ENCODE data around the gene CARS2. TPM values are rescaled to one million over a fixed set of nuclear protein-coding genes. Genes with fewer than 3 reads are reported as not detected.
"Not testable (repeated sequence)": the region's sequence is repeated elsewhere in the genome, so short reads cannot be mapped to it uniquely, and the experiment has no call there.

CARS2 gene
- total and polyA plus RNA-seq, 4 donors, result 61.9 to 102 (median 75.0) TPM

GRCh38 chr13:110610955-110611595 lies 94.8 kb downstream of the CARS2 start:
- WGBS, 2 donors, result 81 to 90% methylated on average over 12 of the region's 12 CpGs
- Histone ChIP-seq H3K4me1 (ENCODE audit: control insufficient read depth in 5 of 5, insufficient read depth in 5 of 5, low read length in 5 of 5) (peaks cover 0 to under 1% (median 0%) of the 10 kb centered on the region in 5 donors), H3K27ac (ENCODE audit: low read depth in 1 of 2, low read length in 1 of 2) (no peak overlapping the region), H3K27me3 (ENCODE audit: control insufficient read depth in 3 of 3, insufficient read depth in 3 of 3, low read length in 2 of 3) (no peaks in the 10 kb centered on the region), H3K4me3 (no peak overlapping the region), H3K36me3 (ENCODE audit: control insufficient read depth in 4 of 4, insufficient read depth in 4 of 4, low read length in 4 of 4) (no peaks in the 10 kb centered on the region), H3K9me3 (ENCODE audit: control insufficient read depth in 4 of 4, insufficient read depth in 3 of 4, low read length in 3 of 4) (peaks cover 0 to 4% (median under 1%) of the 10 kb centered on the region in 4 donors), H3K9ac (ENCODE audit: insufficient read depth in 1 of 2, low read length in 2 of 2) (no peak overlapping the region)
- TF ChIP-seq, protein P1, sequence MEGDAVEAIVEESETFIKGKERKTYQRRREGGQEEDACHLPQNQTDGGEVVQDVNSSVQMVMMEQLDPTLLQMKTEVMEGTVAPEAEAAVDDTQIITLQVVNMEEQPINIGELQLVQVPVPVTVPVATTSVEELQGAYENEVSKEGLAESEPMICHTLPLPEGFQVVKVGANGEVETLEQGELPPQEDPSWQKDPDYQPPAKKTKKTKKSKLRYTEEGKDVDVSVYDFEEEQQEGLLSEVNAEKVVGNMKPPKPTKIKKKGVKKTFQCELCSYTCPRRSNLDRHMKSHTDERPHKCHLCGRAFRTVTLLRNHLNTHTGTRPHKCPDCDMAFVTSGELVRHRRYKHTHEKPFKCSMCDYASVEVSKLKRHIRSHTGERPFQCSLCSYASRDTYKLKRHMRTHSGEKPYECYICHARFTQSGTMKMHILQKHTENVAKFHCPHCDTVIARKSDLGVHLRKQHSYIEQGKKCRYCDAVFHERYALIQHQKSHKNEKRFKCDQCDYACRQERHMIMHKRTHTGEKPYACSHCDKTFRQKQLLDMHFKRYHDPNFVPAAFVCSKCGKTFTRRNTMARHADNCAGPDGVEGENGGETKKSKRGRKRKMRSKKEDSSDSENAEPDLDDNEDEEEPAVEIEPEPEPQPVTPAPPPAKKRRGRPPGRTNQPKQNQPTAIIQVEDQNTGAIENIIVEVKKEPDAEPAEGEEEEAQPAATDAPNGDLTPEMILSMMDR (IDR thresholded peaks at IDR 0.05; ENCODE audit: control extremely low read depth, extremely low read depth), result no peak
- no peak for ATAC-seq (ENCODE audit: insufficient read depth, low FRiP score)
- no peak for DNase-seq

DNA sequence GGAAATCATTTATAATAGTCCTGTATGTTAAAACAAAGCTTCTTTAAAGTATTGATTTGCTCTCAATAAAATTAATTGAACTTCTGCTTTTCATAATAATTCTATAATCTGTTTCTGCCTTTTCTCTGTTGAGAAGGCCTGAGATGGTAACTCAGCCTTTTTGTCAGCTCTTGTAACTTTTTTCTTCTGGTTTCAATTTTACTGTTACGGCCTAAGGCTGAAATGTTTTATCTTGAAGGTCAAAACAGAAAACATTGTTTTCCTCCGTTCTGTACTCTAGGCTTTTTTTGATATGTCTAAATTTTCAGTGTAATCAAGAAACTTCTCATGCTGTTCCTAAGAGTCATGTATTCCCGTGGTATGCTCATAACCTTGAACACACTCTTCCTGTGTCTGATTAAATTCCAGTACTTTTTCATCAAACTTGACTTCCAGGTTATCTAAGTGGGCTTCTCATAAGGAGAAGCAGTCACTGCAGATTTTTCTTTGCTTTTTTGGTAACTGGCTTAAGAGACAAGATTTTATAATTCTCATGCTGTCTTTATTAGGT lies 98.2 kb downstream of the CARS2 start:
- H3K4me1 ChIP-seq (ENCODE audit: control insufficient read depth in 5 of 5, insufficient read depth in 5 of 5, low read length in 5 of 5), result no peaks in the 10 kb centered on the region
- H3K27ac ChIP-seq (ENCODE audit: low read depth in 1 of 2, low read length in 1 of 2), result no peak overlapping the region
- TF ChIP-seq, protein P1 (IDR thresholded peaks at IDR 0.05; ENCODE audit: control extremely low read depth, extremely low read depth), result no peak
- no peak for ATAC-seq (ENCODE audit: insufficient read depth, low FRiP score)
- no peaks in the 10 kb centered on the region for H3K27me3 ChIP-seq (ENCODE audit: control insufficient read depth in 3 of 3, insufficient read depth in 3 of 3, low read length in 2 of 3)
- H3K4me3 ChIP-seq, result no peak overlapping the region
- no peaks in the 10 kb centered on the region for H3K9me3 ChIP-seq (ENCODE audit: control insufficient read depth in 4 of 4, insufficient read depth in 3 of 4, low read length in 3 of 4)
- H3K9ac ChIP-seq (ENCODE audit: insufficient read depth in 1 of 2, low read length in 2 of 2), result no peak overlapping the region
- DNase-seq, result no peak
- no peaks in the 10 kb centered on the region for H3K36me3 ChIP-seq (ENCODE audit: control insufficient read depth in 4 of 4, insufficient read depth in 4 of 4, low read length in 4 of 4)
- 86 to 88% methylated on average over 3 of the region's 3 CpGs for WGBS, 2 donors

DNA sequence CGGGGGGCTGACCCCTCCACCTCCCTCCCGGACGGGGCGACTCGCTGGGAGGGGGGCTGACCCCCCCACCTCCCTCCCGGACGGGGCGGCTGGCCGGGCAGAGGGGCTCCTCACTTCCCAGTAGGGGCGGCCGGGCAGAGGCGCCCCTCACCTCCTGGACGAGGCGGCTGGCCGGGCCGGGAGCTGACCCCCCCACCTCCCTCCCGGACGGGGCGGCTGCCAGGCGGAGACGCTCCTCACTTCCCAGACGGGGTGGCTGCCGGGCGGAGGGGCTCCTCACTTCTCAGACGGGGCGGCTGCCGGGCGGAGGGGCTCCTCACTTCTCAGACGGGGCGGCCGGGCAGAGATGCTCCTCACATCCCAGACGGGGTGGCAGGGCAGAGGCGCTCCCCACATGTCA lies 99.6 kb downstream of the CARS2 start:
- H3K9me3 ChIP-seq (ENCODE audit: control insufficient read depth in 4 of 4, insufficient read depth in 3 of 4, low read length in 3 of 4); DNase-seq; H3K4me3 ChIP-seq; H3K9ac ChIP-seq (ENCODE audit: insufficient read depth in 1 of 2, low read length in 2 of 2); ATAC-seq (ENCODE audit: insufficient read depth, low FRiP score); H3K27me3 ChIP-seq (ENCODE audit: control insufficient read depth in 3 of 3, insufficient read depth in 3 of 3, low read length in 2 of 3); H3K4me1 ChIP-seq (ENCODE audit: control insufficient read depth in 5 of 5, insufficient read depth in 5 of 5, low read length in 5 of 5); H3K36me3 ChIP-seq (ENCODE audit: control insufficient read depth in 4 of 4, insufficient read depth in 4 of 4, low read length in 4 of 4); H3K27ac ChIP-seq (ENCODE audit: low read depth in 1 of 2, low read length in 1 of 2): not testable (repeated sequence)
- 85 to 95% methylated on average over 8 to 31 of the region's 33 CpGs for WGBS, 2 donors

DNA sequence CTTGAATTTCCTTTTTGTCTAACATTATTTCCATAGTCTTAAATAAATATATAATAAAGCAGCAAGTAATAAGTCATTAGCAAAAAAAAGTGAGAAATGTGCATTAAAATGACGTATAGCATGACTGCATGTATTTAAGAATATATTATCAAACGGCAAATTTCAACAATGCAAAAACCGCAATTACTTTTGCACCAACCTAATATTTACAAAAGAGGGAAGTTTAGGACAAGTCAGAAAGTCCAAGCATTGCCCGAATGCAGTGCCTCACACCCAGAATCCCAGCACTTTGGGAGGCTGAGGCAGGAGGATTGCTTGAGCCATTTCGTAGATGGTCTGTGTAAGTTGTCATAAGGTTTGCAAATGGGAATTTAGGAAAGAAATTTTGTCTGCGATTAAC lies 100.8 kb downstream of the CARS2 start:
- WGBS, 2 donors, result 94 to 96% methylated on average over 6 of the region's 6 CpGs
- Histone ChIP-seq H3K9me3 (ENCODE audit: control insufficient read depth in 4 of 4, insufficient read depth in 3 of 4, low read length in 3 of 4) (no peaks in the 10 kb centered on the region), H3K4me1 (ENCODE audit: control insufficient read depth in 5 of 5, insufficient read depth in 5 of 5, low read length in 5 of 5) (no peaks in the 10 kb centered on the region), H3K4me3 (no peak overlapping the region), H3K27ac (ENCODE audit: low read depth in 1 of 2, low read length in 1 of 2) (no peak overlapping the region), H3K36me3 (ENCODE audit: control insufficient read depth in 4 of 4, insufficient read depth in 4 of 4, low read length in 4 of 4) (no peaks in the 10 kb centered on the region), H3K9ac (ENCODE audit: insufficient read depth in 1 of 2, low read length in 2 of 2) (no peak overlapping the region), H3K27me3 (ENCODE audit: control insufficient read depth in 3 of 3, insufficient read depth in 3 of 3, low read length in 2 of 3) (no peaks in the 10 kb centered on the region)
- ATAC-seq (ENCODE audit: insufficient read depth, low FRiP score) (no peak), DNase-seq (no peak)
- TF ChIP-seq, protein P1 (IDR thresholded peaks at IDR 0.05; ENCODE audit: control extremely low read depth, extremely low read depth), result no peak

Measured in lung (tissue), 12 donors.